Immature natural killer cell (primary cell): ENCODE results near the gene NBAS. TPM values are rescaled to one million over a fixed set of nuclear protein-coding genes. Genes with fewer than 3 reads are reported as not detected.

Experiments used
- DNase-seq, 3 donors: peaks; one replicate each; pipeline ENCODE4 v3.0.0; 2022; ENCODE audit warnings: mixed read lengths in 1 of 3
- H3K27ac Mint-ChIP-seq, 6 donors: one replicate each; pipeline ENCODE4 v1.8.0; 2020; ENCODE audit warnings: mixed read lengths in 6 of 6, mild to moderate bottlenecking in 5 of 6, inconsistent platforms in 4 of 6, moderate library complexity in 3 of 6
- H3K27me3 Mint-ChIP-seq, 3 donors: one replicate each; pipeline ENCODE4 v1.8.0; 2020 to 2021; ENCODE audit warnings: low read depth in 3 of 3, mild to moderate bottlenecking in 3 of 3, mixed read lengths in 3 of 3, moderate library complexity in 3 of 3, inconsistent platforms in 1 of 3
- H3K36me3 Mint-ChIP-seq, 3 donors: one replicate each; pipeline ENCODE4 v1.8.0; 2020; ENCODE audit warnings: mixed read lengths in 3 of 3, inconsistent platforms in 2 of 3, mild to moderate bottlenecking in 2 of 3
- H3K4me1 Mint-ChIP-seq, 2 donors: one replicate each; pipeline ENCODE4 v1.8.0; 2020; ENCODE audit warnings: inconsistent platforms in 2 of 2, mild to moderate bottlenecking in 2 of 2, mixed read lengths in 2 of 2, moderate library complexity in 1 of 2
- H3K4me3 Mint-ChIP-seq, 5 donors: one replicate each; pipeline ENCODE4 v1.8.0; 2020; ENCODE audit warnings: mild to moderate bottlenecking in 5 of 5, mixed read lengths in 5 of 5, inconsistent platforms in 3 of 5, moderate library complexity in 3 of 5
- H3K9me3 Mint-ChIP-seq, 6 donors: one replicate each; pipeline ENCODE4 v1.8.0; 2020; ENCODE audit warnings: mild to moderate bottlenecking in 6 of 6, mixed read lengths in 6 of 6, inconsistent platforms in 4 of 6, moderate library complexity in 3 of 6
- polyA plus RNA-seq, 3 donors: library from polyadenylated mRNA; unstranded; fragments of 300-500 nt; fragmentation: Illumina TruSeq; gene quantifications; one replicate each; pipeline ENCODE4 v1.2.3, GENCODE V29; 2021

The NBAS gene
- polyA plus RNA-seq, 3 donors from 2014 or later, result 10.8 to 21.0 (median 11.6) TPM

- peaks cover 1 to 2% (median 2%) of the 10 kb centered on the region in 3 donors for H3K27me3 Mint-ChIP-seq
- no peak overlapping the region for H3K4me3 Mint-ChIP-seq
- no peak overlapping the region for H3K27ac Mint-ChIP-seq
- H3K36me3 Mint-ChIP-seq, result peaks cover 22 to 45% (median 39%) of the 10 kb centered on the region in 3 donors
- H3K4me1 Mint-ChIP-seq, result no peaks in the 10 kb centered on the region
- no peaks in the 10 kb centered on the region for H3K9me3 Mint-ChIP-seq
- DNase-seq, result no peak
Measured at GRCh38 chr2:15284614-15285013, 276.5 kb downstream of the NBAS start.

- H3K27ac Mint-ChIP-seq, result no peak overlapping the region
- H3K4me3 Mint-ChIP-seq, result no peak overlapping the region
- peaks cover 13 to 51% (median 33%) of the 10 kb centered on the region in 3 donors for H3K36me3 Mint-ChIP-seq
- no peaks in the 10 kb centered on the region for H3K9me3 Mint-ChIP-seq
- H3K4me1 Mint-ChIP-seq, result no peaks in the 10 kb centered on the region
- peaks cover 1 to 2% (median 2%) of the 10 kb centered on the region in 3 donors for H3K27me3 Mint-ChIP-seq
- DNase-seq, result no peak
Measured at GRCh38 chr2:15281681-15282080, 279.5 kb downstream of the NBAS start.

GRCh38 chr2:15279201-15279876 lies 281.8 kb downstream of the NBAS start:
- Mint-ChIP-seq H3K27ac (no peak overlapping the region), H3K4me1 (no peaks in the 10 kb centered on the region), H3K4me3 (no peak overlapping the region), H3K36me3 (peaks cover 9 to 50% (median 29%) of the 10 kb centered on the region in 3 donors), H3K9me3 (no peaks in the 10 kb centered on the region), H3K27me3 (peaks cover 0 to 2% (median 2%) of the 10 kb centered on the region in 3 donors)
- no peak for DNase-seq

- H3K27me3 Mint-ChIP-seq, result peaks cover 0 to 3% (median 2%) of the 10 kb centered on the region in 3 donors
- no peaks in the 10 kb centered on the region for H3K4me1 Mint-ChIP-seq
- H3K27ac Mint-ChIP-seq, result no peak overlapping the region
- no peak overlapping the region for H3K4me3 Mint-ChIP-seq
- no peaks in the 10 kb centered on the region for H3K9me3 Mint-ChIP-seq
- peaks cover 14 to 50% (median 31%) of the 10 kb centered on the region in 3 donors for H3K36me3 Mint-ChIP-seq
- DNase-seq, result no peak
Measured at GRCh38 chr2:15278296-15278695, 282.8 kb downstream of the NBAS start.

GRCh38 chr2:15275346-15275745 lies 285.8 kb downstream of the NBAS start:
- no peak for DNase-seq
- Mint-ChIP-seq H3K27me3 (peaks cover 1 to 2% (median 2%) of the 10 kb centered on the region in 3 donors), H3K36me3 (peaks cover 29 to 49% (median 30%) of the 10 kb centered on the region in 3 donors), H3K9me3 (no peaks in the 10 kb centered on the region), H3K4me1 (no peaks in the 10 kb centered on the region), H3K27ac (no peak overlapping the region), H3K4me3 (no peak overlapping the region)

- Mint-ChIP-seq H3K4me3 (no peak overlapping the region), H3K9me3 (no peaks in the 10 kb centered on the region), H3K36me3 (peaks cover 24 to 48% (median 29%) of the 10 kb centered on the region in 3 donors), H3K27me3 (peaks cover 0 to 2% (median 1%) of the 10 kb centered on the region in 3 donors), H3K4me1 (no peaks in the 10 kb centered on the region), H3K27ac (peak overlapping the region in 1 of 6 donors; percentile 19)
- DNase-seq, result no peak
Measured at GRCh38 chr2:15273452-15273851, 287.7 kb downstream of the NBAS start.

- H3K27me3 Mint-ChIP-seq, result peaks cover 0 to 2% (median 1%) of the 10 kb centered on the region in 3 donors
- peak overlapping the region in 1 of 6 donors; percentile 12 for H3K27ac Mint-ChIP-seq
- no peaks in the 10 kb centered on the region for H3K4me1 Mint-ChIP-seq
- H3K4me3 Mint-ChIP-seq, result no peak overlapping the region
- no peak for DNase-seq
- H3K36me3 Mint-ChIP-seq, result peaks cover 29 to 49% (median 33%) of the 10 kb centered on the region in 3 donors
- H3K9me3 Mint-ChIP-seq, result no peaks in the 10 kb centered on the region
Measured at GRCh38 chr2:15272942-15273341, 288.2 kb downstream of the NBAS start.

GRCh38 chr2:15271941-15272542 lies 289.1 kb downstream of the NBAS start:
- no peaks in the 10 kb centered on the region for H3K9me3 Mint-ChIP-seq
- H3K27me3 Mint-ChIP-seq, result peaks cover 0 to 2% (median 1%) of the 10 kb centered on the region in 3 donors
- no peaks in the 10 kb centered on the region for H3K4me1 Mint-ChIP-seq
- DNase-seq, result no peak
- no peak overlapping the region for H3K4me3 Mint-ChIP-seq
- peaks cover 32 to 43% (median 34%) of the 10 kb centered on the region in 3 donors for H3K36me3 Mint-ChIP-seq
- no peak overlapping the region for H3K27ac Mint-ChIP-seq

GRCh38 chr2:15271276-15271675 lies 289.9 kb downstream of the NBAS start:
- no peak for DNase-seq
- Mint-ChIP-seq H3K4me3 (no peak overlapping the region), H3K4me1 (no peaks in the 10 kb centered on the region), H3K9me3 (no peaks in the 10 kb centered on the region), H3K27ac (no peak overlapping the region), H3K27me3 (peaks cover 0 to 2% (median 1%) of the 10 kb centered on the region in 3 donors), H3K36me3 (peaks cover 34 to 41% (median 34%) of the 10 kb centered on the region in 3 donors)

GRCh38 chr2:15269043-15269442 lies 292.1 kb downstream of the NBAS start:
- no peaks in the 10 kb centered on the region for H3K9me3 Mint-ChIP-seq
- no peak overlapping the region for H3K4me3 Mint-ChIP-seq
- H3K27ac Mint-ChIP-seq, result peak overlapping the region in 1 of 6 donors; percentile 58
- DNase-seq, result no peak
- H3K27me3 Mint-ChIP-seq, result peaks cover 0 to 3% (median 0%) of the 10 kb centered on the region in 3 donors
- no peaks in the 10 kb centered on the region for H3K4me1 Mint-ChIP-seq
- H3K36me3 Mint-ChIP-seq, result peaks cover 34 to 38% (median 35%) of the 10 kb centered on the region in 3 donors

GRCh38 chr2:15265889-15266288 lies 295.2 kb downstream of the NBAS start:
- Mint-ChIP-seq H3K4me1 (no peaks in the 10 kb centered on the region), H3K27me3 (peaks cover 0 to 1% (median 0%) of the 10 kb centered on the region in 3 donors), H3K4me3 (no peak overlapping the region), H3K27ac (no peak overlapping the region), H3K9me3 (no peaks in the 10 kb centered on the region), H3K36me3 (peaks cover 25 to 42% (median 37%) of the 10 kb centered on the region in 3 donors)
- DNase-seq, result no peak

GRCh38 chr2:15263976-15264685 lies 297.0 kb downstream of the NBAS start:
- DNase-seq, result no peak
- H3K4me1 Mint-ChIP-seq, result no peaks in the 10 kb centered on the region
- peaks cover under 1 to 9% (median 5%) of the 10 kb centered on the region in 6 donors for H3K9me3 Mint-ChIP-seq
- no peak overlapping the region for H3K27ac Mint-ChIP-seq
- H3K27me3 Mint-ChIP-seq, result peaks cover 0 to 1% (median 0%) of the 10 kb centered on the region in 3 donors
- peaks cover 32 to 48% (median 44%) of the 10 kb centered on the region in 3 donors for H3K36me3 Mint-ChIP-seq
- no peak overlapping the region for H3K4me3 Mint-ChIP-seq

GRCh38 chr2:15262792-15263191 lies 298.3 kb downstream of the NBAS start:
- Mint-ChIP-seq H3K27me3 (peaks cover 0 to 1% (median 0%) of the 10 kb centered on the region in 3 donors), H3K4me1 (no peaks in the 10 kb centered on the region), H3K36me3 (peaks cover 27 to 49% (median 44%) of the 10 kb centered on the region in 3 donors), H3K4me3 (no peak overlapping the region), H3K9me3 (peaks cover 5 to 19% (median 13%) of the 10 kb centered on the region in 6 donors), H3K27ac (peak overlapping the region in 2 of 6 donors; percentile 33 to 51)
- no peak for DNase-seq

GRCh38 chr2:15260835-15261234 lies 300.3 kb downstream of the NBAS start:
- Mint-ChIP-seq H3K27me3 (no peaks in the 10 kb centered on the region), H3K27ac (no peak overlapping the region), H3K4me3 (no peak overlapping the region), H3K4me1 (no peaks in the 10 kb centered on the region), H3K36me3 (peaks cover 24 to 45% (median 40%) of the 10 kb centered on the region in 3 donors), H3K9me3 (peaks cover 5 to 19% (median 13%) of the 10 kb centered on the region in 6 donors)
- DNase-seq, result no peak
